HCT116 (cell line): Measurements from ENCODE around the gene CMIP.

Experiments used
- CEBPB ChIP-seq: IDR thresholded peaks from 2 replicates; pipeline ENCODE4 v1.6.1; 2012; ENCODE audit warnings: low read depth
- ELF1 ChIP-seq: IDR thresholded peaks from 2 replicates; pipeline ENCODE4 v1.6.1; 2012; ENCODE audit warnings: low read depth, borderline replicate concordance
- EZH2 ChIP-seq: fragments of 200-600 bp; sonication (generic); IDR thresholded peaks from 2 replicates; pipeline ENCODE4 v1.6.1; 2017; ENCODE audit warnings: antibody characterized with exemption, mixed run types
- EZH2phosphoT487 ChIP-seq: fragments of 200-600 bp; IDR thresholded peaks from 2 replicates; pipeline ENCODE4 v1.6.1; 2018; ENCODE audit warnings: antibody characterized with exemption, borderline replicate concordance
- POLR2A ChIP-seq: IDR thresholded peaks from 2 replicates; pipeline ENCODE4 v1.7.0; 2011; ENCODE audit warnings: borderline replicate concordance; ENCODE audit not compliant: insufficient read depth, insufficient read length; ENCODE audit errors: extremely low read depth
- RAD21 ChIP-seq: IDR thresholded peaks from 2 replicates; pipeline ENCODE4 v1.6.1; 2012; ENCODE audit warnings: low read depth, mild to moderate bottlenecking
- SP1 ChIP-seq: IDR thresholded peaks from 2 replicates; pipeline ENCODE4 v1.6.1; 2012; ENCODE audit warnings: low read depth
- SRF ChIP-seq: IDR thresholded peaks from 2 replicates; pipeline ENCODE4 v1.6.1; 2012; ENCODE audit warnings: low read depth
- ZFX ChIP-seq: fragments of 450-650 bp; IDR thresholded peaks from 2 replicates; pipeline ENCODE4 v1.6.1; 2017
- ZNF274 ChIP-seq: fragments of 200-500 bp; sonication (Bioruptor generic); IDR thresholded peaks from 2 replicates; pipeline ENCODE4 v1.6.1; 2014; ENCODE audit warnings: mild to moderate bottlenecking, low read depth, low read length, inconsistent platforms
- TF ChIP-seq, protein P1 (sequence below): IDR thresholded peaks from 2 replicates; pipeline ENCODE4 v1.6.1; 2012
- TF ChIP-seq, protein P2 (sequence below), 3 experiments: fragments of 200-600 bp in 1 of 3; sonication (generic) in 1 of 3; IDR thresholded peaks in 2 of 3; conservative IDR thresholded peaks in 1 of 3; 2 replicates each; pipeline ENCODE4 v1.5.1; 2012 to 2017; ENCODE audit warnings: low read depth in 2 of 3, low read length in 2 of 3, antibody characterized with exemption in 1 of 3, borderline replicate concordance in 1 of 3, control low read depth in 1 of 3, mild to moderate bottlenecking in 1 of 3, mixed read lengths in 1 of 3, mixed run types in 1 of 3, moderate library complexity in 1 of 3; ENCODE audit not compliant: insufficient read depth in 1 of 3
- TF ChIP-seq, protein P3 (sequence below): IDR thresholded peaks from 2 replicates; pipeline ENCODE4 v1.6.1; 2011; ENCODE audit warnings: mild to moderate bottlenecking, low read length, moderate library complexity; ENCODE audit not compliant: insufficient replicate concordance; ENCODE audit errors: extremely low read depth
- TF ChIP-seq, protein P4 (sequence below): IDR thresholded peaks from 2 replicates; pipeline ENCODE4 v1.6.1; 2012; ENCODE audit warnings: low read depth

DNA sequence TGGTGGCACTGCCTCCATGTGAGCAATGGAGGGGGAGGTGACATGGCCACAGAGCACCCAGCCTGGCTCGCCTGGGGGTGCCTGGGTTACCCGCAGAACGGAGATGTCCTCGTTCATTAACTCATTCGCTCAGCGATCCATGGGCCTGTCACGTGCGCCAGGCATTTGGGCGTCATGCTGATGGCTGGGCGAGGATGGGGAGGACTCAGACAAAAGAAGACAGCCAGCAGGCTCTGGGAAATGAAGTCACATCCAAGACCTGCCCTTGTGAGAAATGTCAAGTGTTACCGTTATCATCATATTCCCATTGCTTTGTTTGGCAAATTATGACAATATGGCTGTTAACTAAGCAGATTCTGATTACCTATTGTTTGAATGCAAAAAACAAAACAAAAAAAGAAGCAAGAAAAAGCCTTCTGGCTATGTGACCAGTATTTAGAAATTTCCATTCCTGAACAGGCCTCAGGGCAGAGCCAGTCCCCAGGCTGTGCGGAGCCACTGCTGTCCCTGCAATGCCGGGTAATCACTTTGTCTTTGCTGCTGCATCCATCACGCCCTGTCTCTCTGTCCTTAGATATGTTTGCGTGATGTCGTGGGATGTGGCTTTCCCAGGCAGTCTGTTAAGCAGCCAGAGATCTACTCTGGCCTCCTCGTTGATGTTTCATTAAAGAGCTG, 57.9 kb downstream of the CMIP start:
- TF ChIP-seq, protein P1, sequence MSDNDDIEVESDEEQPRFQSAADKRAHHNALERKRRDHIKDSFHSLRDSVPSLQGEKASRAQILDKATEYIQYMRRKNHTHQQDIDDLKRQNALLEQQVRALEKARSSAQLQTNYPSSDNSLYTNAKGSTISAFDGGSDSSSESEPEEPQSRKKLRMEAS = no peak
- TF ChIP-seq RAD21 = no peak
- no peak for TF ChIP-seq POLR2A
- no peak for TF ChIP-seq SP1
- TF ChIP-seq, protein P2, sequence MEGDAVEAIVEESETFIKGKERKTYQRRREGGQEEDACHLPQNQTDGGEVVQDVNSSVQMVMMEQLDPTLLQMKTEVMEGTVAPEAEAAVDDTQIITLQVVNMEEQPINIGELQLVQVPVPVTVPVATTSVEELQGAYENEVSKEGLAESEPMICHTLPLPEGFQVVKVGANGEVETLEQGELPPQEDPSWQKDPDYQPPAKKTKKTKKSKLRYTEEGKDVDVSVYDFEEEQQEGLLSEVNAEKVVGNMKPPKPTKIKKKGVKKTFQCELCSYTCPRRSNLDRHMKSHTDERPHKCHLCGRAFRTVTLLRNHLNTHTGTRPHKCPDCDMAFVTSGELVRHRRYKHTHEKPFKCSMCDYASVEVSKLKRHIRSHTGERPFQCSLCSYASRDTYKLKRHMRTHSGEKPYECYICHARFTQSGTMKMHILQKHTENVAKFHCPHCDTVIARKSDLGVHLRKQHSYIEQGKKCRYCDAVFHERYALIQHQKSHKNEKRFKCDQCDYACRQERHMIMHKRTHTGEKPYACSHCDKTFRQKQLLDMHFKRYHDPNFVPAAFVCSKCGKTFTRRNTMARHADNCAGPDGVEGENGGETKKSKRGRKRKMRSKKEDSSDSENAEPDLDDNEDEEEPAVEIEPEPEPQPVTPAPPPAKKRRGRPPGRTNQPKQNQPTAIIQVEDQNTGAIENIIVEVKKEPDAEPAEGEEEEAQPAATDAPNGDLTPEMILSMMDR (IDR thresholded peaks at IDR 0.05 in 2 of 3, conservative IDR thresholded peaks at IDR 0.05 in 1 of 3; ENCODE audit: borderline replicate concordance in 1 of 3, insufficient read depth in 1 of 3, low read depth in 2 of 3, low read length in 2 of 3) = no peak
- no peak for TF ChIP-seq SRF
- no peak for TF ChIP-seq CEBPB
- TF ChIP-seq, protein P3, sequence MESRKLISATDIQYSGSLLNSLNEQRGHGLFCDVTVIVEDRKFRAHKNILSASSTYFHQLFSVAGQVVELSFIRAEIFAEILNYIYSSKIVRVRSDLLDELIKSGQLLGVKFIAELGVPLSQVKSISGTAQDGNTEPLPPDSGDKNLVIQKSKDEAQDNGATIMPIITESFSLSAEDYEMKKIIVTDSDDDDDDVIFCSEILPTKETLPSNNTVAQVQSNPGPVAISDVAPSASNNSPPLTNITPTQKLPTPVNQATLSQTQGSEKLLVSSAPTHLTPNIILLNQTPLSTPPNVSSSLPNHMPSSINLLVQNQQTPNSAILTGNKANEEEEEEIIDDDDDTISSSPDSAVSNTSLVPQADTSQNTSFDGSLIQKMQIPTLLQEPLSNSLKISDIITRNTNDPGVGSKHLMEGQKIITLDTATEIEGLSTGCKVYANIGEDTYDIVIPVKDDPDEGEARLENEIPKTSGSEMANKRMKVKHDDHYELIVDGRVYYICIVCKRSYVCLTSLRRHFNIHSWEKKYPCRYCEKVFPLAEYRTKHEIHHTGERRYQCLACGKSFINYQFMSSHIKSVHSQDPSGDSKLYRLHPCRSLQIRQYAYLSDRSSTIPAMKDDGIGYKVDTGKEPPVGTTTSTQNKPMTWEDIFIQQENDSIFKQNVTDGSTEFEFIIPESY = no peak
- TF ChIP-seq EZH2 = no peak
- TF ChIP-seq ELF1 = no peak
- TF ChIP-seq, protein P4, sequence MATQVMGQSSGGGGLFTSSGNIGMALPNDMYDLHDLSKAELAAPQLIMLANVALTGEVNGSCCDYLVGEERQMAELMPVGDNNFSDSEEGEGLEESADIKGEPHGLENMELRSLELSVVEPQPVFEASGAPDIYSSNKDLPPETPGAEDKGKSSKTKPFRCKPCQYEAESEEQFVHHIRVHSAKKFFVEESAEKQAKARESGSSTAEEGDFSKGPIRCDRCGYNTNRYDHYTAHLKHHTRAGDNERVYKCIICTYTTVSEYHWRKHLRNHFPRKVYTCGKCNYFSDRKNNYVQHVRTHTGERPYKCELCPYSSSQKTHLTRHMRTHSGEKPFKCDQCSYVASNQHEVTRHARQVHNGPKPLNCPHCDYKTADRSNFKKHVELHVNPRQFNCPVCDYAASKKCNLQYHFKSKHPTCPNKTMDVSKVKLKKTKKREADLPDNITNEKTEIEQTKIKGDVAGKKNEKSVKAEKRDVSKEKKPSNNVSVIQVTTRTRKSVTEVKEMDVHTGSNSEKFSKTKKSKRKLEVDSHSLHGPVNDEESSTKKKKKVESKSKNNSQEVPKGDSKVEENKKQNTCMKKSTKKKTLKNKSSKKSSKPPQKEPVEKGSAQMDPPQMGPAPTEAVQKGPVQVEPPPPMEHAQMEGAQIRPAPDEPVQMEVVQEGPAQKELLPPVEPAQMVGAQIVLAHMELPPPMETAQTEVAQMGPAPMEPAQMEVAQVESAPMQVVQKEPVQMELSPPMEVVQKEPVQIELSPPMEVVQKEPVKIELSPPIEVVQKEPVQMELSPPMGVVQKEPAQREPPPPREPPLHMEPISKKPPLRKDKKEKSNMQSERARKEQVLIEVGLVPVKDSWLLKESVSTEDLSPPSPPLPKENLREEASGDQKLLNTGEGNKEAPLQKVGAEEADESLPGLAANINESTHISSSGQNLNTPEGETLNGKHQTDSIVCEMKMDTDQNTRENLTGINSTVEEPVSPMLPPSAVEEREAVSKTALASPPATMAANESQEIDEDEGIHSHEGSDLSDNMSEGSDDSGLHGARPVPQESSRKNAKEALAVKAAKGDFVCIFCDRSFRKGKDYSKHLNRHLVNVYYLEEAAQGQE = no peak
- TF ChIP-seq ZNF274 = no peak
- TF ChIP-seq EZH2phosphoT487 = no peak
- no peak for TF ChIP-seq ZFX
